ENCODE results near the gene OR6C68.

OR6C68 gene

GRCh38 chr12:55499810-55500252 is 7.7 kb downstream of the OR6C68 start:
- DNase-seq (no peak), ATAC-seq (replicated peaks) (no peak)
- Mint-ChIP-seq H3K9me3 (no peaks in the 10 kb centered on the region), H3K4me1 (ENCODE audit: low read depth in 2 of 2) (no peaks in the 10 kb centered on the region), H3K36me3 (ENCODE audit: insufficient read depth) (no peaks in the 10 kb centered on the region), H3K27me3 (peaks cover 11 to 22% of the 10 kb centered on the region in 2 donors), H3K27ac (no peak overlapping the region), H3K4me3 (no peak overlapping the region)

DNA sequence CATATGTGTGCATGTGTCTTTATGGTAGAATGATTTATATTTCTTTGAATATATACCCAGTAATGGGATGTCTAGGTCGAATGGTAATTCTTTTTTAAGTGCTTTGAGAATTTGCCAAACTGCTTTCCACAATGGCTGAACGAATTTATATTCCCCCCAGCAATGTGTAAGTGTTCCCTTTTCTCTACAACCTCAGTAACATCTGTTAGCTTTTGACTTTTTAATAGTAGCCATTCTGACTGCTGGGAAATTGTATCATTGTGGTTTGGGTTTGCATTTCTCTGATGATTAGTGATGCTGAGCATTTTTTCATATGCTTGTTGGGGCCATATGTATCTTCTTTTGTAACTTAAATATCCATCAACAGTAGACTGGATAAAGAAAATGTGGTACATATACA is 9.4 kb downstream of the OR6C68 start:
- Mint-ChIP-seq H3K27ac (no peak overlapping the region), H3K27me3 (peaks cover 11 to 22% of the 10 kb centered on the region in 2 donors), H3K4me3 (no peak overlapping the region), H3K9me3 (no peaks in the 10 kb centered on the region), H3K36me3 (ENCODE audit: insufficient read depth) (no peaks in the 10 kb centered on the region), H3K4me1 (ENCODE audit: low read depth in 2 of 2) (no peaks in the 10 kb centered on the region)
- no peak for DNase-seq
- ATAC-seq (replicated peaks), result no peak

GRCh38 chr12:55515696-55516095 is 23.5 kb downstream of the OR6C68 start:
- no peaks in the 10 kb centered on the region for H3K4me1 Mint-ChIP-seq (ENCODE audit: low read depth in 2 of 2)
- no peaks in the 10 kb centered on the region for H3K36me3 Mint-ChIP-seq (ENCODE audit: insufficient read depth)
- no peak overlapping the region for H3K27ac Mint-ChIP-seq
- H3K27me3 Mint-ChIP-seq, result peaks cover 41 to 45% of the 10 kb centered on the region in 2 donors
- no peaks in the 10 kb centered on the region for H3K9me3 Mint-ChIP-seq
- DNase-seq, result no peak
- no peak for ATAC-seq (replicated peaks)
- no peak overlapping the region for H3K4me3 Mint-ChIP-seq

DNA sequence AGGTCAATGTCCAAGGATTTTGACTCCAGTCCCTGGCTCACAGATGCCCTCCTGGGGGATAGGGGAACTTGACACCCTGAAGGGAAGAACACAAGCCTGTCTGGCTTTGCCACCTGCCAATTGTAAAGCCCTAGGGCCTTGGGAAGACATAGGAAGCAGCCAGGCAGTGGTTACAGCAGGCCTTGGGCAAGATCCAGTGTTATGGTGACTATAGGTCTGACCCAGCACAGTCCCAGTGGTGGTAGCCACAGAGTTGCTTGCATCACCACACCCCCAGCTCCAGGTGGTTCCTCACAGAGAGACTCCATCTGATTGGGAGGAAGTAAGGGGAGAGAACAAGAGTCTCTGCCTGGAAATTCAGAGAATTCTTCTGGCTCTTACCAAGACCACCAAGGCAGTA is 24.2 kb downstream of the OR6C68 start:
- Mint-ChIP-seq H3K27me3 (peaks cover 41 to 45% of the 10 kb centered on the region in 2 donors), H3K36me3 (ENCODE audit: insufficient read depth) (no peaks in the 10 kb centered on the region), H3K9me3 (no peaks in the 10 kb centered on the region), H3K4me3 (no peak overlapping the region), H3K27ac (no peak overlapping the region), H3K4me1 (ENCODE audit: low read depth in 2 of 2) (no peaks in the 10 kb centered on the region)
- DNase-seq (no peak), ATAC-seq (replicated peaks) (no peak)

All from effector memory CD8-positive, alpha-beta T cell (primary cell).